Adrenal gland (tissue), 5 donors: ENCODE data around the gene NSMF.

Source experiments
- CTCF ChIP-seq, 6 experiments: fragments of 450-650 bp in 4 of 6; fragments of 200-600 bp in 2 of 6; sonication (generic) in 1 of 6; IDR thresholded peaks; 1 replicate in 5 of 6; 2 replicates in 1 of 6; pipeline versions ENCODE4 v1.5.1 to v1.8.0; 2016 to 2021; ENCODE audit warnings: antibody characterized with exemption in 6 of 6, mild to moderate bottlenecking in 2 of 6, moderate library complexity in 1 of 6
- POLR2A ChIP-seq, 2 donors: fragments of 450-650 bp; IDR thresholded peaks; one replicate each; pipeline ENCODE4 v1.6.1; 2017; ENCODE audit warnings: antibody characterized with exemption in 2 of 2, mild to moderate bottlenecking in 2 of 2, moderate library complexity in 1 of 2
- donor health status: DM: no; HTN: no; CAD: no.

GRCh38 chr9:137411260-137411644 lies 47.9 kb downstream of the NSMF start:
- TF ChIP-seq POLR2A (IDR thresholded peaks at IDR 0.05) (no peak), CTCF (IDR thresholded peaks at IDR 0.05) (no peak)
